GM19328 (cell line): Measurements from ENCODE around the gene ZFP62.

Experiments used
- ATAC-seq: cut with Tn5 transposase; IDR thresholded peaks from one replicate; pipeline ENCODE4 v1.9.1; 2021; ENCODE audit warnings: mild to moderate bottlenecking, moderate library complexity; ENCODE audit not compliant: unreplicated experiment

ZFP62 gene

DNA sequence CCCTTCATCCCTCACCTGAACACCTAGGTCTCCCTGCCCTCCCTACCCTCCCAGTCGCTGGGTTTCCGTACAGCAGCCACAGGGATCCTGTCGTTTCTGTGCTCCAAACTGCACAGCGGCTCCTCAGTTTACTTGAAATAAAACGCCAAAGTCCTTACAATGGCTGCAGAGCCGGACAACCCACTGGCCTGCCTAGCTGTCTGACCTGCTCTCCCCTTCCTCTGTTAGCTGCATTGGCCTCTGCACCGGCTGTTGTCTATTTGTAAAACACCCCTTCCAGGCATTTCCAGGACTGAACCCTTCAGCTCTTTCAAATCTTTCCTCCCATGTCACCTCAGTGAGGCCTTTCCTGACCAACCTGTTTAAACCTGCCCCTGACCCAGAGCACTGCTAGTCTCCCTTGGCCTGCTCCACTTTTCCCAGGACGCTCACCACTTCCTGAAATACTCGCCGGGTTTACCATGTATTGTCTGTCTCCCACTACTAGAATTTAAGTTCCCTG is 49.4 kb downstream of the ZFP62 start:
- ATAC-seq, result no peak

GRCh38 chr5:180810959-180811622 is 50.0 kb downstream of the ZFP62 start:
- ATAC-seq, result no peak

- ATAC-seq, result peak; percentile 71
Measured at GRCh38 chr5:180810210-180810958, 50.7 kb downstream of the ZFP62 start.

GRCh38 chr5:180809403-180810209 is 51.5 kb downstream of the ZFP62 start:
- ATAC-seq, result peak; percentile 59

DNA sequence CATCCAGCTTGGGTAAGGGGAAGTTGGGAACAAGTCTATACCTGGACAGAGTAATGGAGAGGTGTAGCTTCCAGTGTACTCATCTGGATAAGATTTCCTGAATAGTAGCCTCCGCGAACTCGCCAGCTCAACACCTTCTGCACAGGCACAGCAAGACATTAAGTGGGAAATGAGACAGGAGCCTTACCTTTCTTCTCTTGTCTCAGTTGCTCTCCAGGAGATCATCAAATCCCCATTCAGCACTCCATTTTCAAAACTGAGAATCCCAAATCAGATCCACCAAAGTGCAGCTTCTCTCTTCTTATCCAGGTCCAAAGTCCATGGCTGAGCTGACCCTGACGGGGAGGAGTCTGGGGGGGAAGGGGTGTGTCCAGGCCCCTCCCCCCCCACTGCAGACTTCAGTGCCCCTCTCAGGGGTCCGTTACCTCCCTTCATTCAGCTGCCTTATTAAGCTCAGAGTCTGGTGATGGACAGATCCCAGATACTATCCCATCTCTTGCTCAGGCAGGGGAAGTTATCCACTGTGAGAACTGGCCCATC is 52.5 kb downstream of the ZFP62 start:
- no peak for ATAC-seq

DNA sequence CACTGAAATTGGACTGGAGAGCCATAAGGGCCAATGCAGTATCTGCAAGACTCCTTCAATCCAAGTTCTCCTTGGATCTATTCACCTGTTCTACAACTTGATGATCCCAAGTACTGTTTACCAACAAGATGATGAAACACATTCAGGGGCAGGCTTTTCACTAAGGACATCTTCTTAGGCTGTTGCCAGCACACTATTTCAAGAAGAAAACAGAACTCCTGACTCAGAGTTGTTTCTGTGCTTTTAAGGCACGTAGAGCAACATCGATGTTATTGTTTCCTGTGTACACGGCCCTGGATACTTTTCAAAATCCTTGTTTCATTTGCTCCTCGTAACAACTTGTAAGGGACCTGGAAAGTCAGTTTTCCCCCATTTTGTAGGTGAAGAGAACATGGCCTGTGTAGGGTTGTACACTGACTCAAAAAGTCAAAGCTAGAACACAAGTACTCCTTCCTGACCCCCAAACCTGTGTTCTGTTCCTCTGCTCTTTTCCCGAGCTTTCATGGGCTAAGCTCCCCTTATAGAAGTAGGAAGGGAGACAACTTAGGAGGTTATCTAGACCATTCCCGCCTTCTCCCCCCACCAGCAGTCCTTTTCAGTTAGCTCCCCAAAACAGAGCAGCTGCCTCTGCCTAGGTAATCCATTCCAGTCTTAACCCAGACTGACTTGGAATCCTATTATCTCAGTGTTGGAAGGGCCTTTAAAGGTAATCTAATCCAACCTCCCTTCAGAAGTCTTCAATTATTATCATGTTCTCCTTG is 53.2 kb downstream of the ZFP62 start:
- ATAC-seq, result no peak

- no peak for ATAC-seq
Measured at GRCh38 chr5:180807046-180807445, 54.0 kb downstream of the ZFP62 start.

- ATAC-seq, result no peak
Measured at GRCh38 chr5:180806351-180807011, 54.6 kb downstream of the ZFP62 start.

GRCh38 chr5:180804129-180804618 is 56.9 kb downstream of the ZFP62 start:
- ATAC-seq, result peak; percentile 2

- peak; percentile 63 for ATAC-seq
Measured at GRCh38 chr5:180803181-180804128, 57.6 kb downstream of the ZFP62 start.

DNA sequence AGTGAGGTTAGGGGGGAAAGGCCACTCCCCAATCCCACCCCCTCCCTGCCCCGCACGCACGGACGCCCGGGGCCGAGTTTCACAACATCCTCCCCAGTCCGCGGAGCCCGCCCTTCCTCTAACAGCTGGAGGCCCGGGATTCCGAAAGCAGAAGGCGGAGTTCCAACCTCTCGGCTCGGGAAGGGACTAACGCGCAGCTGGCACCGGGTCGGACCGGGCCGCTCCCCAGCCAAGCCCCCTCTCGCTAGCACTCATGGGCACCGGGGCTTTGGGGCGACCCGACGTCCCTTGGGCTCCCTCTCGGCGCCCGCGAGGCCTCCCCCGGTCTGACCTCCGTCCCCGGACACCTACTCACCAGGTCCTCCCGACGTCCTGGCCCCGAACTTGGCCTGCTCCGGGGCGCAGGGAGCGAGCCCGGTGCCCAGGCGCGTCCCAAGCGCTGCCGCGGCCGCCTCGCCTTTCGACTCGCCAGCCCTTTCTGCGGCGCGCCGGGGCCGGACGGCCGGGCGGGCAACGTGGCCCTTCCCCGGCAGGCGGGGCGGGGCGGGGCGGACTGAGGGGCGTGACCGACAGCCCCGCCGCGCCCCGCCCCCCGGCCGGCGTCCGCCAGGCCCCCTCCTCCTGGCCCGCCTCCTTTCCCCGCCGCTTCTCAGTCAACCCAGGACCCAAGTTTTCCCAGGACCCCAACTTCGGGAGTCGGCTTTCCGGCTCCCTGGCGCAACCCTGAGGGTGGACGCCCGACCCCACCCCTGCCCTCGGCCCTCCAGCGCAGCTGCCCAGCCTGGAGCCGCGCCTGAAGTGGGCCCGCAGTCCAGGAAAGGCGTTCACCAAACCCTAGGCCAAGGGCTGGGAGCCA is 58.5 kb downstream of the ZFP62 start, which contains the start of gene MGAT1:
TSS of gene MGAT1 (minus strand) at position 482 of the 856 bp plus-strand sequence. CDS start 9,835 bp downstream, outside the sequence.
- ATAC-seq, result peak; percentile 50

DNA sequence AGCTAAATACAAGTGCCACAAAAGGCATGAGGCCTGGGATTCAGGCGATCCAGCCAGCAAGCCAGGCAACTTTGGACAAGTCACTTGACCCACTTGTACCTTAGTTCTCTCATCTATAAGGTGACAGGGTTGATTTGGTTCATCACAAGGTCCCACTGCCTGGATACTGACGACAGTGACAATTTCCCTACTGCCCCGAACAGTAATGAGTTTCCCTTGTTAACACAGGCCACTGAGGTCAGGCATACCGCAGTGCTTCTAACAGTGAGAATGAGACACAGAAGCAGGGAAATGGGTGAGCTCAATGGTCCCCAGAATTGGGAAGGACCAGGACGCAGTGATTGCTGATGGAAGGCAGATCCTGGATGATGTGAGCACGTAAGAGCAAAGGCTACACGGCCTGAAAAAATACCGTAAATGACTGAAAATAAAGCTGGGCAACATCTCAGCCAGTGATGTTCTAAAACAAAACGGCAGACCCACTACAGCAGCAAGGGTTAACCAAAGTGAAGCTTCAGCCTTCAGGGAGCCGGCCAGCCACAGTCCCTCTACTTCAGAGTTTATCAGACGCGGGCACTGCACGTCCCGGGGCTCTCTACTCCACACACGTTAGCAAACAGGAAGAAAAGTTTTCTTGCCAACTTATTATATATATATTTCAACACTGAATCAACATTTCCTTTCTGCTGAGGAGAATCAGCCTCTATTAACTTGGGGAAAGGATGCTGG is 59.3 kb downstream of the ZFP62 start:
- no peak for ATAC-seq

- no peak for ATAC-seq
Measured at GRCh38 chr5:180799902-180800801, 60.9 kb downstream of the ZFP62 start.

- ATAC-seq, result no peak
Measured at GRCh38 chr5:180799194-180799593, 61.9 kb downstream of the ZFP62 start.

DNA sequence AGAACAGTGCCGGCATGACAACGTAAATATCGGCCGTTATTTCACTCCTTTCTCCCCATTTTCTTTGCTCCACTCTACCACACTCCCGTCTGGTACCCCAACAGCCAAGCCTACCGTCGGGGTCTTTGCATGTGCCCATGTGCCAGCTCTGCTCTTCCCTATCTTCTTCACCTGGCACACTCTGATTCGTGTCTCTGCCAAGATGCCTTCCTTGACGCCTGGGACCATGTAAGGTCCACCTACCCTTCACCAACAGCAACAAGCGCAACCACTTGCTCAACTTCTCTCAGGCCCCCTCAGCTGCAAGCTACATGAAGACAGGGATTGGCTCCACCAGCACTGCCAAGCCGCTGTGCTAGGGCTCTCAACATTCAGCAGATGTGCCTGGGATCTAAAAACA is 62.9 kb downstream of the ZFP62 start:
- ATAC-seq, result no peak
